ENCODE data around the gene THSD4.

Gene THSD4

DNA sequence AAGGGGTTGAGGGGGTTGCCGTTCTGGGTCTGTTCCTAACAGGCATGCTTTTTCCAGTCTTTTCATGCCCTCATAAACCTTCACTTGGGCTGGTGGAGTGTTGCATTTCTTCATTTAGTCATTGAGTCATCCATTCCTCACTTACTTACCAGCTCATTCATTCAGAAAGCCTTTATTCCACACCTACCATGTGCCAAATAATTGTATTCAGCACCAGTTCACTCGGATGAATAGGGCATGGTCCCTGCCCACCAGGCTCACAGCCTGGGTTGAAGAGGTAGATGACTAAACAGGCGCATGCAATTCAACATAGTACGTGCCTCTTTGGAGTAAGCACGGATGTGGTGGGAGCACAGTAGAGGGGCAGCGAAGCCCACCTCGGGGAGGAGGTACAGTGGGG is 35.1 kb upstream of the THSD4 start:
- no peak for TF ChIP-seq CTCF (conservative IDR thresholded peaks at IDR 0.05)
- peak overlapping the region; percentile 67 for H3K27ac ChIP-seq

- no peak overlapping the region for H3K27ac ChIP-seq
- no peak for TF ChIP-seq CTCF (conservative IDR thresholded peaks at IDR 0.05)
These were observed 34.6 kb upstream of the THSD4 start for GRCh38 chr15:71080705-71081104.

DNA sequence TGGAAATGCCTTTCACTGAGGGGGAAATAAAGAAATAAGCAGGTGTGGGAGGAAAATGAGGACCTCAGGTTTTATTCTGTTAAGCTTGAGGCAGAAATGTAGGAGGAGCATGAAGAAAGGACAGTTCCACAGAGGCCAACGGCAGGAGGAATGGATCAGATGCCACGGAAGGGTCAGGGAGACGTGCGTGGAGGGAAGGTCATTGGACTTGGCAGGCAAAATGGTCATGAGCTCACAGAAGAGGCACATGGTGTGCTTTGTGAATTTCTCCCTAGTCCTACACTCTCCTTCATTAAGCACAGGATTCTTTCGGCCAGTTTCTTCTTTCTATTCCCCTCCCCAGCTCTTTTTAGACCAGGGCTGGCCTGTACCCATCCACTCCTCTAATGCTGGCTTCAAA is 32.5 kb upstream of the THSD4 start:
- H3K27ac ChIP-seq, result no peak overlapping the region
- no peak for TF ChIP-seq CTCF (conservative IDR thresholded peaks at IDR 0.05)

DNA sequence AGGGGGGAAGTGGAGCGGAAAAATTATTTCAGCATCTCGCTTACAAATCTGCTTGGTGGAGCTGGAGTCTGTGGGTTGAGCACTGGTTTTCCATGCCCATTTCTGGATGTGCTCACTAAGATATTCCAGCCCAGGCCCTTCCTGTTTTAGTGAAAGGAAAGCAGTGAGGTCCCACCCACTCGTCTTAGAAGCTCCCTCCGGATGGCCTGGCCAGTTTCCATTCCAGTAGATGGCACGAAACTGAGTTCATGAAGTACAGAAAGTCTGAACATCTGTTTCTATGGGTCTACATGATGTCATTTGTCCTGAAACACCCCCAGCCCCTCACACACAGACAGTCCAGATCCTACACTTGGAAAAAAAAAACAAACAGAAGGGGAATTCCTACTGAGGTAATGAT is 31.9 kb upstream of the THSD4 start:
- no peak for TF ChIP-seq CTCF (conservative IDR thresholded peaks at IDR 0.05)
- H3K27ac ChIP-seq, result no peak overlapping the region

- no peak overlapping the region for H3K27ac ChIP-seq
- TF ChIP-seq CTCF (conservative IDR thresholded peaks at IDR 0.05), result no peak
These were observed 31.0 kb upstream of the THSD4 start for GRCh38 chr15:71084264-71084663.

DNA sequence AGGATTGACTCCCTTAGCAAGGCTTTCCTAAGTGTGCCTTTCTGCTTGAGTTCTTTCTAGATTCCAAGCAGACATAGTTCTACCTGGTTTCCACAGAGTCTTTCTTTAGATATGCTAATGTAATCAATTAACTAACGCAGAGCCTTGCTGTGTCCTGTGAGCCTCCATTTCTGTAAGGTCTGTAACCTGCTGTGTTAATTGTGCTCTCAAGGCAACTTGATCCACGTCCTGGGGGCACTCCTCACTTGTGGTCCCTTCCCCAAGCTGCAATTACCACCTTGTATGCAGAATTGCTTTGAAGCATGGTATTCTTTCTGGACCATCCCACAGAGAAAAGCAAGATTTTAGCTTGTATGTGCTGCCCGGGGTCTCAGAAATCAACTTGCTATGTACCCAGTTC is 29.5 kb upstream of the THSD4 start:
- no peak for TF ChIP-seq CTCF (conservative IDR thresholded peaks at IDR 0.05)
- H3K27ac ChIP-seq, result no peak overlapping the region

DNA sequence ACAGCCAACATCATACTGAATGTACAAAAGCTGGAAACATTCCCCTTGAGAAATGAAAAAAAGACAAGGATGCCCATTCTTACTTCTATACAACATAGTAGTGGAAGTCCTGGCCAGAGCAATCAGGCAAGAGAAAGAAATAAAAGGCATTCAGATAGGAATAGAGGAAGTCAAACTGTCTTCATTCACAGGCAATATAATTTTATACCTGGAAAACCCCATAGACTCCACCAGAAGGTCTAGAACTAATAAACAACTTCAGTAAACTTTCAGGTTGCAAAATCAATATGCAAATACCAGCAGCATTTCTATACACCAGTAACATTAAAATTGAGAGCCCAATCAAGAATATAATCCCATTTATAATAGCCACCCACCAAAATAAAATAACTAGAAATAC is 27.1 kb upstream of the THSD4 start:
- TF ChIP-seq CTCF (conservative IDR thresholded peaks at IDR 0.05), result no peak
- no peak overlapping the region for H3K27ac ChIP-seq

- TF ChIP-seq CTCF (conservative IDR thresholded peaks at IDR 0.05), result no peak
- no peak overlapping the region for H3K27ac ChIP-seq
These were observed 26.6 kb upstream of the THSD4 start for GRCh38 chr15:71088683-71089082.

All from VCaP (cell line).